Measurements from ENCODE around the gene TEF. TPM values are rescaled to one million over a fixed set of nuclear protein-coding genes. Genes with fewer than 3 reads are reported as not detected.
"Not testable (repeated sequence)": the region's sequence is repeated elsewhere in the genome, so short reads cannot be mapped to it uniquely, and the experiment has no call there.

Gene TEF
- total RNA-seq, 4 donors from 2014 or later: 26.1 to 50.7 (median 37.0) TPM

- H3K27ac ChIP-seq: peak overlapping the region in 3 of 4 donors; percentile 32 to 100 (median 39)
- peaks cover 0 to 50% (median 21%) of the 10 kb centered on the region in 3 donors for H3K4me1 ChIP-seq
- H3K4me3 ChIP-seq: no peak overlapping the region
- H3K27me3 ChIP-seq: no peaks in the 10 kb centered on the region
- TF ChIP-seq POLR2AphosphoS5 (IDR thresholded peaks at IDR 0.05): peak; percentile 6
- TF ChIP-seq POLR2A (IDR thresholded peaks at IDR 0.05): no peak
- no peak for TF ChIP-seq CTCF (IDR thresholded peaks at IDR 0.05)
- WGBS, 2 donors (ENCODE audit: low coverage in 1 of 2): 67% methylated on average over 1 of the region's 6 CpGs; no CpG with 5 or more reads in 1 of the 2 donors
- no peaks in the 10 kb centered on the region for H3K9me3 ChIP-seq
- peaks cover 0 to 77% of the 10 kb centered on the region in 2 donors for H3K36me3 ChIP-seq
- ATAC-seq: no peak
These were observed 49.9 kb downstream of the TEF start for GRCh38 chr22:41431656-41432055.

- not testable (repeated sequence) for H3K9me3 ChIP-seq, H3K4me3 ChIP-seq, ATAC-seq, H3K27me3 ChIP-seq
- Histone ChIP-seq H3K36me3 (peaks cover 0 to 81% of the 10 kb centered on the region in 2 donors), H3K27ac (peak overlapping the region in 2 of 4 donors; percentile 39 to 100), H3K4me1 (peaks cover 0 to 66% (median 21%) of the 10 kb centered on the region in 3 donors)
- 67% methylated on average over 1 of the region's 1 CpG; no CpG with 5 or more reads in 1 of the 2 donors for WGBS, 2 donors (ENCODE audit: low coverage in 1 of 2)
These were observed 51.7 kb downstream of the TEF start for GRCh38 chr22:41433480-41433879.

GRCh38 chr22:41434361-41435003, 52.7 kb downstream of the TEF start:
- WGBS, 2 donors (ENCODE audit: low coverage in 1 of 2): 60 to 83% methylated on average over 1 of the region's 5 CpGs
- H3K27ac ChIP-seq: peak overlapping the region in 3 of 4 donors; percentile 63 to 100 (median 65)
- peak; percentile 10 for ATAC-seq

GRCh38 chr22:41435560-41435959, 53.8 kb downstream of the TEF start:
- TF ChIP-seq POLR2AphosphoS5 (IDR thresholded peaks at IDR 0.05) (no peak), POLR2A (IDR thresholded peaks at IDR 0.05) (no peak), CTCF (IDR thresholded peaks at IDR 0.05) (no peak), EP300 (IDR thresholded peaks at IDR 0.05) (no peak)
- Histone ChIP-seq H3K9me3 (no peaks in the 10 kb centered on the region), H3K36me3 (peaks cover 0 to 90% of the 10 kb centered on the region in 2 donors), H3K27ac (peak overlapping the region in 3 of 4 donors; percentile 63 to 100 (median 65)), H3K27me3 (no peaks in the 10 kb centered on the region), H3K4me1 (peaks cover 3 to 87% (median 32%) of the 10 kb centered on the region in 3 donors), H3K4me3 (no peak overlapping the region)
- 46 to 64% methylated on average over 2 to 4 of the region's 4 CpGs for WGBS, 2 donors (ENCODE audit: low coverage in 1 of 2)
- no peak for ATAC-seq

More at GRCh38 chr22:41434361-41435003, 52.7 kb downstream of the TEF start:
- not testable (repeated sequence) for H3K9me3 ChIP-seq, H3K4me3 ChIP-seq, H3K27me3 ChIP-seq
- Histone ChIP-seq H3K4me1 (peaks cover under 1 to 76% (median 29%) of the 10 kb centered on the region in 3 donors), H3K36me3 (peaks cover 0 to 88% of the 10 kb centered on the region in 2 donors)

GRCh38 chr22:41436322-41437113, 54.8 kb downstream of the TEF start:
- Histone ChIP-seq H3K27ac (peak overlapping the region in 3 of 4 donors; percentile 47 to 100 (median 65)), H3K4me1 (peaks cover 3 to 96% (median 37%) of the 10 kb centered on the region in 3 donors), H3K9me3 (no peaks in the 10 kb centered on the region), H3K36me3 (peaks cover 0 to 90% of the 10 kb centered on the region in 2 donors), H3K4me3 (no peak overlapping the region), H3K27me3 (no peaks in the 10 kb centered on the region)
- no peak for TF ChIP-seq POLR2AphosphoS5 (IDR thresholded peaks at IDR 0.05)
- no peak for TF ChIP-seq EP300 (IDR thresholded peaks at IDR 0.05)
- TF ChIP-seq CTCF (IDR thresholded peaks at IDR 0.05): no peak
- TF ChIP-seq POLR2A (IDR thresholded peaks at IDR 0.05): no peak
- no peak for ATAC-seq
- WGBS, 2 donors (ENCODE audit: low coverage in 1 of 2): 75% methylated on average over 6 of the region's 23 CpGs; no CpG with 5 or more reads in 1 of the 2 donors
